ENCODE measurements around the gene TIMP2.

Gene TIMP2

DNA sequence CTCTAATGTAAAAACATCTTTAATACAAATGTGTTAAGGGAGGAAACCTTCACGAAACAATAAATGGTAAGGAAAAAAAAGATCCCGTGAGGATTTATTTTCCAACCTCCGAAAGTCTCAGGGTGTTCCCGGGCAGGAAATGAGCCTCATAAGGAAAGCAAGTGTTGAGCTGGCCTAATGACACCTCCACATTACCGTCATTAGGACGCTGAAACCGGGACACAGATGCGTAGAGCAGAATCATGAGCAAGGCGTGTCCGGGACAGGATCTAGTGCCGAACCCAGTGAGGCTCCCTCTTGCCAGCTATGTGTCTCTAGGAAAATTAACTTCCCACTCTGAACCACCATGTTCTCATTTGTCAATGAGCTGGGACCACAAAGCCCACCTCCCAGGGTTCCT is 120.4 kb downstream of the TIMP2 start:
- no peak for DNase-seq

DNA sequence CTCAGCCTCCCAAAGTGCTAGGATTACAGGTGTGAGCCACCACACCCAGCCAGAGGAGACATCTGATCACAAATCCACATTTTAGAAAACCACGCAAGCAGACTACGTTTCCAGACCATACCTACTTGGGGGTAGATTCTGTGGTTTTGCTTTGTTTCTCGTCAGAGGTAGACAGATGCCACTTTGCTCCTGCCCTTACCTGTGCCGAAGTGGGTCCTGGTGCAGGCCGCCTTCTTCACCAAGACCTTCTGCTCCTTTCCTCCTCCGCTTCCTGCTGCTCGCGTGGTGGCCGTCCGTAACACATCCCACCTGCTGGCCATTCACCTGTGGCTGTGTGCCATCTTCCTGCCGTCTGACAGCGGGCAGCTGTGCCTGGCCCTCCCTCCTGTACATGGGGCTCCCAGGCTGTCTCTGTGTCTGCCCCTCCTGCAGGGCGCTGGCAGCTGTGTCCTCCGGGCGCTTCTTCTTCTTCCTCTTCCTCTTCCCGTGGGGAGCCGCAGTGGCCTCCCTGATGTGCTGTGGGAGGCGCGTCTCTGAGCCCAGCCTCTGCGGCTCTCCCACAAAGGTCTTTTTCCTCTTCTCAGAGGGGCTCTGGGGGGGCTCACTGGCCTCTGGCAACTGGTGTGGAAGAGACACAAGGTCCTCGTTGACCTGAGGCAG is 121.9 kb downstream of the TIMP2 start:
- no peak for DNase-seq

All from NCI-H1694 (cell line).